K562 (cell line): Measurements from ENCODE around the gene ANGEL2. TPM values are rescaled to one million over a fixed set of nuclear protein-coding genes. Genes with fewer than 3 reads are reported as not detected.
A peak's percentile ranks its signal among the peaks of the same experiment; 100 is the strongest.

Experiments
- ATAC-seq: fragments of 200-7000 bp; cut with Tn5 transposase; 3 replicates; pipeline ENCODE4 v1.9.1; 2020; ENCODE audit warnings: moderate library complexity
- BruUV-seq: library from RNA; stranded (reverse); fragments of 400-500 nt; replicated peaks from 2 replicates; lab custom pipeline; 2021; lab: Mats Ljungman, UMichigan
- CTCF ChIA-PET: fragments of 300-600 bp; formaldehyde crosslinking; extraction: SDS; loops from one replicate; lab custom pipeline; 2021; ENCODE audit warnings: low intra/inter-chr PET ratio; lab: Yijun Ruan, JAX
- POLR2A ChIA-PET: fragments of 300-600, 350-650 bp; sonication (Branson Sonifier 250); formaldehyde crosslinking; extraction: SDS; loops from one replicate; lab custom pipeline; 2021; ENCODE audit warnings: antibody characterized with exemption, inconsistent platforms; lab: Yijun Ruan, JAX
- DNase-seq, 4 experiments: peaks; one replicate each; pipeline versions ENCODE4 v3.0.0 to v3.0.0-alpha.2; 2011 to 2018; ENCODE audit warnings: low spot score in 3 of 4, mixed read lengths in 3 of 4; ENCODE audit errors: extremely low read depth in 1 of 4
- FAIRE-seq: peaks from 2 replicates; lab custom pipeline; 2011; peaks lifted over from hg19 to GRCh38; lab: Jason Lieb, UNC
- H2AFZ ChIP-seq: 2 replicates; pipeline ENCODE4 v1.6.0; 2011; ENCODE audit warnings: low read depth, low read length, control low read depth, inconsistent platforms
- H3K27ac ChIP-seq: fragments of 200-600 bp; 3 replicates; pipeline ENCODE4 v1.8.0; 2011; ENCODE audit warnings: low read depth, mild to moderate bottlenecking, control low read depth, inconsistent platforms, low read length, moderate library complexity, mixed read lengths; ENCODE audit errors: extremely low read depth
- H3K27me3 ChIP-seq, 2 experiments: fragments of 300-600 bp in 1 of 2; 2 replicates in 1 of 2; 3 replicates in 1 of 2; pipeline versions ENCODE4 v1.6.0 to v1.8.0; 2011; ENCODE audit warnings: inconsistent platforms in 2 of 2, low read length in 2 of 2, mild to moderate bottlenecking in 1 of 2, mixed read lengths in 1 of 2, moderate library complexity in 1 of 2; ENCODE audit not compliant: control insufficient read depth in 2 of 2, insufficient read depth in 2 of 2
- H3K36me3 ChIP-seq: fragments of 300-600 bp; 3 replicates; pipeline ENCODE4 v1.8.0; 2011; ENCODE audit warnings: mild to moderate bottlenecking, low read length, inconsistent platforms; ENCODE audit not compliant: control insufficient read depth, insufficient read depth
- H3K4me1 ChIP-seq, 2 experiments: fragments of 200-600 bp in 1 of 2; replicated peaks in 1 of 2; 2 replicates in 1 of 2; 3 replicates in 1 of 2; pipeline versions ENCODE4 v1.5.1 to v1.8.0; 2011; ENCODE audit warnings: inconsistent platforms in 2 of 2, low read length in 2 of 2, mild to moderate bottlenecking in 1 of 2, mixed read lengths in 1 of 2, moderate library complexity in 1 of 2; ENCODE audit not compliant: control insufficient read depth in 2 of 2, insufficient read depth in 2 of 2
- H3K4me2 ChIP-seq: 2 replicates; pipeline ENCODE4 v1.6.1; 2011; ENCODE audit warnings: low read length, control low read depth, inconsistent platforms, mixed read lengths; ENCODE audit not compliant: insufficient read depth
- H3K4me3 ChIP-seq: fragments of 200-600 bp; sonication (generic), shearing (Covaris generic); 2 replicates; pipeline ENCODE4 v1.5.1; 2016; ENCODE audit warnings: control low read depth, inconsistent platforms
- H3K79me2 ChIP-seq: fragments of 200-600 bp; 3 replicates; pipeline ENCODE4 v1.8.0; 2011; ENCODE audit warnings: low read length, inconsistent platforms; ENCODE audit not compliant: control insufficient read depth, insufficient read depth
- H3K9ac ChIP-seq, 2 experiments: 2 replicates each; pipeline versions ENCODE4 v1.6.0 to v1.6.1; 2011; ENCODE audit warnings: low read depth in 2 of 2, low read length in 2 of 2, control low read depth in 1 of 2, inconsistent platforms in 1 of 2, mild to moderate bottlenecking in 1 of 2, mixed read lengths in 1 of 2; ENCODE audit not compliant: insufficient read depth in 1 of 2
- H3K9me1 ChIP-seq: one replicate; pipeline ENCODE4 v1.6.0; 2011; ENCODE audit warnings: inconsistent platforms, mild to moderate bottlenecking, low read length, moderate library complexity; ENCODE audit not compliant: control insufficient read depth, insufficient read depth
- H3K9me3 ChIP-seq: replicated peaks from 2 replicates; pipeline ENCODE4 v1.5.1; 2011; ENCODE audit warnings: low read depth, low read length, inconsistent platforms; ENCODE audit not compliant: control insufficient read depth, insufficient read depth
- H4K20me1 ChIP-seq: replicated peaks from 2 replicates; pipeline ENCODE4 v1.6.1; 2011; ENCODE audit warnings: low read length, inconsistent platforms, mixed read lengths; ENCODE audit not compliant: control insufficient read depth, insufficient read depth
- EHMT2 ChIP-seq: fragments of 450-650 bp; IDR thresholded peaks from 2 replicates; pipeline ENCODE4 v1.6.1; 2018; ENCODE audit warnings: antibody characterized with exemption
- EWSR1 ChIP-seq: fragments of 450-650 bp; IDR thresholded peaks from 2 replicates; pipeline ENCODE4 v1.6.1; 2018; ENCODE audit warnings: borderline replicate concordance, mild to moderate bottlenecking, low read depth, moderate library complexity; ENCODE audit not compliant: partially characterized antibody
- NEUROD1 ChIP-seq: fragments of 150-350 bp; IDR thresholded peaks from 2 replicates; pipeline ENCODE4 v1.6.1; 2014; ENCODE audit warnings: borderline replicate concordance, low read length, low read depth; ENCODE audit not compliant: partially characterized antibody
- PRMT5 ChIP-seq: sonication (generic); formaldehyde crosslinking; IDR thresholded peaks from 2 replicates; pipeline ENCODE4 v1.5.0; 2020; ENCODE audit warnings: missing genetic modification reagents
- TAF9B ChIP-seq: fragments of 450-650 bp; IDR thresholded peaks from 2 replicates; pipeline ENCODE4 v1.6.1; 2018; ENCODE audit warnings: mild to moderate bottlenecking; ENCODE audit not compliant: partially characterized antibody
- XRCC4 ChIP-seq: IDR thresholded peaks from one replicate; pipeline ENCODE4 v1.6.1; 2011; ENCODE audit not compliant: insufficient read depth, insufficient read length; ENCODE audit errors: extremely low read depth
- ZFP36 ChIP-seq: fragments of 150-350 bp; IDR thresholded peaks from 2 replicates; pipeline ENCODE4 v1.6.1; 2018; ENCODE audit warnings: low read length, low read depth; ENCODE audit not compliant: partially characterized antibody
- ZNF282 ChIP-seq: sonication (generic); formaldehyde crosslinking; IDR thresholded peaks from 2 replicates; pipeline ENCODE4 v1.8.1; 2023; ENCODE audit warnings: missing genetic modification reagents
- ZNF766 ChIP-seq: fragments of 200-800 bp; sonication (Bioruptor generic); conservative IDR thresholded peaks from 2 replicates; pipeline ENCODE4 v1.6.1; 2016; ENCODE audit warnings: missing genetic modification characterization, missing compliant biosample characterization
- WGBS: fragments of 100-300 bp; shearing (Covaris generic); methylation state at CpG from one replicate; pipeline ENCODE4 v1.1.6; 2016; ENCODE audit warnings: low coverage, mixed read lengths; ENCODE audit not compliant: insufficient coverage; ENCODE audit errors: missing lambda C conversion rate; 5-methylcytosine and 5-hydroxymethylcytosine counted together
- in situ Hi-C: fragments of 300-500 bp; cut with MboI; formaldehyde crosslinking; loops from 4 replicates; pipeline ENCODE4 v1.15.0; 2018; ENCODE audit warnings: inconsistent platforms, mixed read lengths
- intact Hi-C: fragments of 100-400 bp; cut with micrococcal nuclease; formaldehyde crosslinking; loops from 2 replicates; pipeline ENCODE4 v1.14.2; 2022
- polyA plus RNA-seq, 8 experiments: library from polyadenylated mRNA; depleted of rRNA in 4 of 8; stranded (reverse) in 5 of 8; unstranded in 3 of 8; fragments of >200 nt; fragmentation: Nextera tagmentation in 2 of 8; fragmentation: Illumina TruSeq in 1 of 8; extraction: Ambion mirVana in 2 of 8; extraction: Trizol in 1 of 8; gene quantifications; 2 replicates each; pipeline versions ENCODE4 v1.2.1 to v1.2.3, GENCODE V29; 2011 to 2014; ENCODE audit warnings: inconsistent platforms in 1 of 8, missing spikeins in 1 of 8
- total RNA-seq, 7 experiments: library from RNA; depleted of rRNA in 6 of 7; stranded (reverse); fragments of >200 nt in 6 of 7; fragmentation: Illumina TruSeq in 2 of 7; extraction: Trizol in 2 of 7; gene quantifications; 2 replicates each; pipeline versions ENCODE4 v1.2.1 to v1.2.3, GENCODE V29; 2011 to 2021; ENCODE audit warnings: low replicate concordance in 1 of 7
- TF ChIP-seq, protein P1 (sequence below): fragments of 450-650 bp; formaldehyde crosslinking; IDR thresholded peaks from 2 replicates; pipeline ENCODE4 v1.4.0; 2020; ENCODE audit warnings: mild to moderate bottlenecking, mixed read lengths
- TF ChIP-seq, protein P2 (sequence below): sonication (generic); formaldehyde crosslinking; IDR thresholded peaks from 2 replicates; pipeline ENCODE4 v1.8.0; 2022; ENCODE audit warnings: missing genetic modification reagents, mild to moderate bottlenecking, borderline replicate concordance
- TF ChIP-seq, protein P3 (sequence below): conservative IDR thresholded peaks from 2 replicates; pipeline ENCODE4 v1.6.1; 2011; ENCODE audit warnings: low read depth, mild to moderate bottlenecking, low read length; ENCODE audit not compliant: control insufficient read depth

ANGEL2 gene
- total and polyA plus RNA-seq, 9 of the 15 experiments (the other 6 are each of a cell fraction or from before 2014, with no cell fraction given), result 6.8 to 34.6 (median 26.2) TPM

DNA sequence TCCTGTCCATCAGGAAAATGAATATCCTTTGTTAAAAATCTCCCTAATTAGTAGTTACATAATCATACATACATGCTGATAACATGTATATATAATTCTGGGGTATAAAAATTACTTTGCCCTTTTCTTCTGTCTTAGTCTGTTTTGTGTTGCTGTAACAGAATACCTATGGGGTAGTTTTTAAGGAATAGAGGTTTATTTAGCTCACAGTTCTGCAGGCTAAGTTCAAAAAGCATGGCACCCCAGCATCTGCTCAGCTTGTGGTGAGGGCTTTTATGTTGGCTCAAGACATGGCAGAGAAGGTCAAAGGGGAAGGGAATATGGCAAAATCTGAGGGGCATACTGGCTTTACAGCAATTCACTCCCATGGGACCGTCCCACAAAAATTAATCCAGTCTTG is 19.0 kb upstream of the ANGEL2 start:
- Histone ChIP-seq H3K4me2 (no peak overlapping the region), H3K9me3 (0 out of 2 replicates have a peak, but pooled peaks cover 1% of the 10 kb centered on the region), H3K27ac (no peak overlapping the region), H2AFZ (no peak overlapping the region), H3K36me3 (no peaks in the 10 kb centered on the region), H3K27me3 (no peaks in the 10 kb centered on the region), H3K4me3 (no peak overlapping the region), H4K20me1 (no peaks in the 10 kb centered on the region)
- DNase-seq (no peak), FAIRE-seq (no peak), ATAC-seq (no peak)
- CTCF ChIA-PET, result no interaction called here
- in situ Hi-C loops, result no loop called here
- intact Hi-C loops, result no loop called here
- TF ChIP-seq ZNF766 (CRISPR knock-in tag) (peak; percentile 97), TAF9B (no peak)
- TF ChIP-seq, all 486 proteins: peak for 1
- Histone ChIP-seq H3K79me2 (no peaks in the 10 kb centered on the region), H3K9ac (no peak overlapping the region), H3K9me1 (no peaks in the 10 kb centered on the region), H3K4me1 (no peaks in the 10 kb centered on the region; a peak in 2 of 5 replicates)
- WGBS, result 33% methylated on average over 1 of the region's 1 CpG
- POLR2A ChIA-PET, result interaction anchor here (0.7 to 1.1 kb wide), 2 partner anchors 14 to 15 kb away, joined by 3 to 5 read pairs; no protein-coding TSS in a partner anchor
- no TSS peak for BruUV-seq

DNA sequence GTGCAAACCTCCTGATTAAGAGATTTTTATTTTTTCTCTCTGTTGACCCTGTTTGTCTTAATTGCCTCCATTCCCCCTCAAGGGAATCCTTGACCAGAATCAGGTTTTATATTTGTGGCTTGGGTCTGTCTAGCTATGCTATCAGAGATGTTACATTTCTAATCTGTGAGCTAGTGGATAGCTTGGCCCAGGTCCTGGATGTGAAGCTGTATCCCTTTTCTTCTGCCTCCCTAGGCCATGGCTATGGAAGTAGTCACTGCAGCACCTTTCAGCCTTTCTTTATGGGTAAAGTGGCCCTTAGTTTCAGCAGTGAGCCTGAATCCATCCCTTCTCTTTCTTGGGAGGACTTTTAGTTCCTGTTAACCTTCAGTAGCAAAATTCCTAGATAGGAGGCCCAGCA is 17.0 kb upstream of the ANGEL2 start:
- no TSS peak for BruUV-seq
- no peaks in the 10 kb centered on the region for H3K36me3 ChIP-seq
- no peak overlapping the region for H3K4me2 ChIP-seq
- H3K27ac ChIP-seq, result no peak overlapping the region
- no peaks in the 10 kb centered on the region for H3K27me3 ChIP-seq
- H2AFZ ChIP-seq, result peak overlapping the region; percentile 73
- in situ Hi-C loops (no loop called here), intact Hi-C loops (no loop called here)
- no peak overlapping the region for H3K9ac ChIP-seq
- ATAC-seq (peak; percentile 58), DNase-seq (no peak), FAIRE-seq (no peak)
- H3K9me1 ChIP-seq, result no peaks in the 10 kb centered on the region
- H4K20me1 ChIP-seq, result no peaks in the 10 kb centered on the region
- 0 out of 2 replicates have a peak, but pooled peaks cover 1% of the 10 kb centered on the region for H3K9me3 ChIP-seq
- no peak overlapping the region for H3K4me3 ChIP-seq
- ChIA-PET POLR2A (interaction anchor here (0.5 to 3.8 kb wide), 5 partner anchors 13 to 646 kb away, joined by 3 to 20 read pairs (median 4); partner anchors contain the start of gene RPS6KC1), CTCF (no interaction called here)
- no peaks in the 10 kb centered on the region; a peak in 2 of 5 replicates for H3K4me1 ChIP-seq
- H3K79me2 ChIP-seq, result no peaks in the 10 kb centered on the region
- no peak for TF ChIP-seq NEUROD1
- no peak for TF ChIP-seq PRMT5 (CRISPR knock-in tag)
- TF ChIP-seq EWSR1, result no peak
- TF ChIP-seq, protein P1, sequence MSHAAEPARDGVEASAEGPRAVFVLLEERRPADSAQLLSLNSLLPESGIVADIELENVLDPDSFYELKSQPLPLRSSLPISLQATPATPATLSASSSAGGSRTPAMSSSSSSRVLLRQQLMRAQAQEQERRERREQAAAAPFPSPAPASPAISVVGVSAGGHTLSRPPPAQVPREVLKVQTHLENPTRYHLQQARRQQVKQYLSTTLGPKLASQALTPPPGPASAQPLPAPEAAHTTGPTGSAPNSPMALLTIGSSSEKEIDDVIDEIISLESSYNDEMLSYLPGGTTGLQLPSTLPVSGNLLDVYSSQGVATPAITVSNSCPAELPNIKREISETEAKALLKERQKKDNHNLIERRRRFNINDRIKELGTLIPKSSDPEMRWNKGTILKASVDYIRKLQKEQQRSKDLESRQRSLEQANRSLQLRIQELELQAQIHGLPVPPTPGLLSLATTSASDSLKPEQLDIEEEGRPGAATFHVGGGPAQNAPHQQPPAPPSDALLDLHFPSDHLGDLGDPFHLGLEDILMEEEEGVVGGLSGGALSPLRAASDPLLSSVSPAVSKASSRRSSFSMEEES (CRISPR knock-in tag), result no peak
- TF ChIP-seq ZNF282 (CRISPR knock-in tag), result no peak
- TF ChIP-seq ZFP36, result no peak
- TF ChIP-seq EHMT2, result no peak
- TF ChIP-seq, protein P2, sequence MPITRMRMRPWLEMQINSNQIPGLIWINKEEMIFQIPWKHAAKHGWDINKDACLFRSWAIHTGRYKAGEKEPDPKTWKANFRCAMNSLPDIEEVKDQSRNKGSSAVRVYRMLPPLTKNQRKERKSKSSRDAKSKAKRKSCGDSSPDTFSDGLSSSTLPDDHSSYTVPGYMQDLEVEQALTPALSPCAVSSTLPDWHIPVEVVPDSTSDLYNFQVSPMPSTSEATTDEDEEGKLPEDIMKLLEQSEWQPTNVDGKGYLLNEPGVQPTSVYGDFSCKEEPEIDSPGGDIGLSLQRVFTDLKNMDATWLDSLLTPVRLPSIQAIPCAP (CRISPR knock-in tag), result no peak
- TF ChIP-seq, protein P3, sequence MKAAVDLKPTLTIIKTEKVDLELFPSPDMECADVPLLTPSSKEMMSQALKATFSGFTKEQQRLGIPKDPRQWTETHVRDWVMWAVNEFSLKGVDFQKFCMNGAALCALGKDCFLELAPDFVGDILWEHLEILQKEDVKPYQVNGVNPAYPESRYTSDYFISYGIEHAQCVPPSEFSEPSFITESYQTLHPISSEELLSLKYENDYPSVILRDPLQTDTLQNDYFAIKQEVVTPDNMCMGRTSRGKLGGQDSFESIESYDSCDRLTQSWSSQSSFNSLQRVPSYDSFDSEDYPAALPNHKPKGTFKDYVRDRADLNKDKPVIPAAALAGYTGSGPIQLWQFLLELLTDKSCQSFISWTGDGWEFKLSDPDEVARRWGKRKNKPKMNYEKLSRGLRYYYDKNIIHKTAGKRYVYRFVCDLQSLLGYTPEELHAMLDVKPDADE, result no peak
- TF ChIP-seq XRCC4, result no peak
